HG03469 (cell line): ENCODE results near the gene OR2F1.

Experiments
- ATAC-seq: cut with Tn5 transposase; IDR thresholded peaks from one replicate; pipeline ENCODE4 v1.9.1; 2021; ENCODE audit warnings: mild to moderate bottlenecking, moderate library complexity, moderate number of reproducible peaks; ENCODE audit not compliant: unreplicated experiment

OR2F1 gene, protein sequence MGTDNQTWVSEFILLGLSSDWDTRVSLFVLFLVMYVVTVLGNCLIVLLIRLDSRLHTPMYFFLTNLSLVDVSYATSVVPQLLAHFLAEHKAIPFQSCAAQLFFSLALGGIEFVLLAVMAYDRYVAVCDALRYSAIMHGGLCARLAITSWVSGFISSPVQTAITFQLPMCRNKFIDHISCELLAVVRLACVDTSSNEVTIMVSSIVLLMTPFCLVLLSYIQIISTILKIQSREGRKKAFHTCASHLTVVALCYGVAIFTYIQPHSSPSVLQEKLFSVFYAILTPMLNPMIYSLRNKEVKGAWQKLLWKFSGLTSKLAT

GRCh38 chr7:143954544-143954943 lies at the start of gene OR2F1:
Gene OR2F1, plus strand, starts transcription at chr7:143954844. Its CDS starts 5,127 bp downstream, at chr7:143959971.
- ATAC-seq = no peak

GRCh38 chr7:143905509-143905908 lies 49.1 kb upstream of the OR2F1 start:
- ATAC-seq = no peak

GRCh38 chr7:143906151-143906550 lies 48.5 kb upstream of the OR2F1 start:
- ATAC-seq = no peak

DNA sequence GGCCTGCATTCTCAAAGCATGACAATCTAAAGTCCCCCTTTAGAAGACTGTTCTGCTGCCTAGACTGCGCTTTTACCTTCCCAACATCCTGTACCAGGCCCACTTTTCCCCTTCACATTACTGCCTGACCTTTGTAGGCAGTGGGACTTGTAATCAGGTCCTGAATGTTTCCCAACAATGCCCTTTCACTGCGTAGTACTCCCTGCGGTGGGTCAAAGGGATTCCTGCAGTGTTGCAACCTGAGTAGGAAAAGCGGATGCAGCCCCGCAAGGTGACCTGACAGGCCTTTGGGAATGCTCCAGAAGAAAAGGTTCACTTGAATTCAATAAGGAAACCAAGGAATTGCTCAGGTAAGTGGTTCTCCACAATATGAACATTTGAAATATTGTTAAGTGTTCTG lies 47.7 kb upstream of the OR2F1 start:
- no peak for ATAC-seq

DNA sequence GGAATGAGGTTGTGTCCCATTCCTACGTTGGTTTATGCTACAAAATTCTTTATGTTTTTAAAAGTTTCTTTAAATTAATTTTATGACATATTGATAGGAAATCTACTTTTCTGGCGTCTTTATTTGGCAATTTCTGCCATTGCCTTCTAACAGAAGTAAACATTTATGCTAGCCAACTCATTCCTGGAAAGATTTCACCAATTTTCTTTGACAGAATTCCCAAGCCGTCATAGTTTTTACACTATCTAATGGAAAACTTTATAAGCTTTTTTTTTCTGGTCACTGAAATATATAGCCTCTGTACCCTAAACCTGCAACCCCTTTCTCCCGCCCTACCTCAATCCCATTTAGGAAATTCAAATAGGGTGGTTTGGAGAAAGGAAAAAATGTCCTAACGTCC lies 46.5 kb upstream of the OR2F1 start:
- no peak for ATAC-seq

- ATAC-seq = no peak
Observed at GRCh38 chr7:143909863-143910262, 44.8 kb upstream of the OR2F1 start.

- ATAC-seq = no peak
Observed at GRCh38 chr7:143910473-143911248, 44.0 kb upstream of the OR2F1 start.

DNA sequence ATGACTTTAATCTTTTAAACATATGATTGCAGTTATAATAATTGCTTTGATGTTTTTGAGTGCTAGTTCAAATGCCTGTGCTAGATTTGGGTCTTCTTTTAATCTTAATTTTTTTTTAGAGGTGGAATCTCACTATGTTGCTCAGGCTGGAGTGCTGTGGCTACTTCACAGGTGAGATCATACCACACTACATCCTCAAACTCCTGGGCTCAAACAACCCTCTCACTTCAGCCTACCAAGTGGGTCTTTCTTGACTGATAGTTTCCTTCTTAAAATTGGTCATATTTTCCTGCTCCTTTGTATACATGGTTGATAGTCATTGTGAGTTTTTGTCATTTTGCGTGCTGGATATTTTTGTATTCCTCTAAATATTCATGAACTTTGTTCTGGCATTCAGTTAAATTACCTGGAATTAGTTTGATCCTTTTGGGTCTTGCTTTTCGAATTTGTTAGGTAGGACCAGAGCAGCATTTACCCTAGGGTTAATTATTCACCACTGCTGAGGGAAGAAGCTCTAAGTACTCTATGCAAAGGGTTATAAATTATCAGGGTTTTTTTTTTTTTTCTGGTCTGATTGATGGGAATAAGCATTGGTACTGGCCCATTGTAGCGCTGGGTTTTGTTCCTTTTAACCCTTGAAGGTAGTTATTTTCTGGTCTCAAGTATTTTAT lies 40.6 kb upstream of the OR2F1 start:
- no peak for ATAC-seq

GRCh38 chr7:143914938-143915652 lies 39.5 kb upstream of the OR2F1 start:
- no peak for ATAC-seq

- no peak for ATAC-seq
Observed at GRCh38 chr7:143924851-143925250, 29.8 kb upstream of the OR2F1 start.

GRCh38 chr7:143929224-143929920 lies 25.3 kb upstream of the OR2F1 start:
- peak; percentile 72 for ATAC-seq

- no peak for ATAC-seq
Observed at GRCh38 chr7:143931739-143932138, 22.9 kb upstream of the OR2F1 start.

DNA sequence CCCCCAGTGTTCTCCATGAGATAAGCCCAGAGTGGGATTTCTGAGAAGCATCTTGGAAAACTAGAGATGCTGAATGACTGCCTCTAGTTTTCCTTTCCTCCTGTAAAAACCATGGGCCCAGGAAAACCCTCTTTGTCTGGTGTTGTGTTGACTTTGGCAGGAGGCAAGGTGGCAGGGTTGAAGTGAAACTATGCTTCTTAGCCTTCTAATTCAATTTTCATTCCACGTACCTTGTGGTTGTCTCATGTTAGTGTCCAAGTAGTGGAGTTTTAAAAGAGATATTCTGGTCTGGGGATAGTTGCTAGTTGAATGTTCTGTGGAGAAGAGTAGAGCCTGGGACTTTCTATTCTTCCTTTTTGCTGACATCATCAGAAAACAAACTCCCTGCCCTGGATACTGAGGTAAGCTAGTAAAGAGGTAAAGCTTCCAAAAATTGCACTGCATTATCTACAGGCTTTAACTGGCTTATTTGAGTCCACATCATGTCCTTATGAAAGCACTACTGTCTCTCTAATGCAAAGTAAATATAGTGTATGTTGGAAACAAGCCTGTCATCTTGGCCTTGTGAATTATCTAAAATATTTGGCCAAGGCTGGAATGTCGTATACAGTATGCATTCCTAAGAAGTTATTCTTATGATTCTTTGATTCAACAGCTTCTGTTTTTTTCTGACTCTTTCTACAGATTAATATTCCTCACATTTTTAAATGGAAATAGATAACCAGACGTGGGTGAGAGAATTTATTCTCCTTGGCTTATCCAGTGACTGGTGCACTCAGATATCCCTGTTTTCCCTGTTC lies 19.9 kb upstream of the OR2F1 start, which contains the start of gene OR2F2:
Gene OR2F2, plus strand, starts transcription at position 708 of the 800 bp plus-strand sequence. Its CDS starts 0 bp downstream, at position 708.
- no peak for ATAC-seq

GRCh38 chr7:143936087-143937009 lies 18.3 kb upstream of the OR2F1 start:
- no peak for ATAC-seq

DNA sequence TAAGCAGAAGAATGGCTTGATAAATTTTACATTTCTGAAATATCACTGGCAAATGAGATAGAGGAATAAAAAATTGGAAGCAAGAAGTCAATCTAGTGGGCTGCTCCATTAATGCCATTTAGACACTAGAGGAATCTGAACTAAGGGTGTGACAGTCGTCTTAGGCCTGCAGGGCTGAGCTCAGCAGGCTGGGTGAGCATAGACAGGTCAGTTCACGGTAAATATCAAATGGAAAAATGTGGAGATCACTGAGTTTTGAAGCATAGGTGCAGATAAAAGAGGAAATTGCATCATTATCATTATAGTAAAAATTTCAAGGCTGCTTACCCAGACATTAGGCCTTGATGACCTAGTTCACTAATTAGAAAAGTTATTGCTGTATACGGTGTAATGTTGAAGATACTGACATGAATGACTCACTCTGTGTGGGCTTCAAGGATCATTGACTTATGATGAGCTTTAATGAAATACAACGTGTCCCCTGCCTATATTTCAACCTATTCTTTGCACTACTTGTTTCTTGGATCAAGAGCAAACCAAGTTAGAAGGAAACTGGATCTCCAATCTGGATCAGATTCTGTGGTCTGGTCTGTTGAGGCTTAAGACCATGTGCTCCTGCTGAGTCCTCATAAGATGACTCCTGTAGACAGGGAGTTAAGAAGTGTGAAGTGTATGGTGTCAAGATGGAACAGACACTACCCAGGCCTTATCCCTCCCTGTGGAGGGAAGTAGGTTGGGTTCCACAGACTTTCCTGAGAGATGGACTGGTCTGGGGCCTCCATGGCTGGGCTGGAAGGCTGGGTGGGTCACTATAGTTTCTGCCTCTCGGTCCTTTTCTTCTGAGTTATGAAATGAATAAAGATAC lies 16.0 kb upstream of the OR2F1 start:
- no peak for ATAC-seq

DNA sequence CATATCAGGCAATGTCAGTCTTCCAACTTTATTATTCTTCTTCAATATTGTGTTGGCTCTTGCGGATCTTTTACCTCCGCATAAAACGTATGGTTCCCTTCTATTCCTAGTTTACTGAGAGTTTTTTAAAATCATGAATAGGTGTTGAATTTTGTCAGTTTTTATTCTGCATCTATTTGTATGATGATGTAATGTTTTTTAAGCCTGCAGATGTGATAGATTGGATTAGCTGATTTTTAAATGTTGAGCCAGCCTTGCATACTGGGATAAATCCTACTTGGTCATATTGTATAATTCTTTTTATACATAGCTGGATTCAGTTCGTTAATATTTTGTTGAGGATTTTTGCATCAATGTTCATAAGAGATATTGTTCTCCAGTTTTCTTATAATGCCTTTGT lies 9.2 kb upstream of the OR2F1 start:
- no peak for ATAC-seq

DNA sequence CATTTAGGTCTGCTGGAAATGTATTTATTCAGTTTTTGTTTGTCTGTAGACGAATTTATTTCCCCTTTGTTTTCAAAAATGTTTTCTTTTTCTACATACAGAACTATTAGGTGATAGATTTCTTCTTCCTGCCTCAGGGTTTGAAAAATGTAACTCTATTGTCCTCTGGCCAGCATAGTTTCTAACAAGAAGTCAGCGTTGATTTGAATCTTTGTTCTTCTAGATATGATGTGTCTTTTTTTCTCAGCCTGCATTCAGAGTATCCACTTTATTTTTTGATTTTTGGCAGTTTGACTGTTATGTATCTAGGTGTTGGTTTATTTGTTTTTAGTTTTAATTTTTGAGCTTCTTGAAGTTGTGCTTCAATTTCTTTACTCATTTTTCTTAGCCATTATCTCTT lies 7.5 kb upstream of the OR2F1 start:
- ATAC-seq = no peak

GRCh38 chr7:143948733-143949132 lies 5.9 kb upstream of the OR2F1 start:
- no peak for ATAC-seq
